Neural cell (in vitro differentiated cells): ENCODE measurements around the gene LRRC55. TPM values are rescaled to one million over a fixed set of nuclear protein-coding genes. Genes with fewer than 3 reads are reported as not detected.

Experiments
- H2AFZ ChIP-seq: fragments of 200-600, 300-800 bp; sonication (generic), shearing (Covaris generic); 2 replicates; pipeline ENCODE4 v1.6.0; 2014; ENCODE audit warnings: low read depth, mild to moderate bottlenecking, antibody characterized with exemption, low read length, moderate library complexity
- H3F3A ChIP-seq: fragments of 200-600 bp; shearing (Covaris generic); 2 replicates; pipeline ENCODE4 v1.6.1; 2016; ENCODE audit warnings: mild to moderate bottlenecking, moderate library complexity, mixed read lengths, antibody characterized with exemption, low read length; ENCODE audit not compliant: insufficient read depth, poor library complexity, severe bottlenecking
- H3K27ac ChIP-seq: fragments of 200-600, 300-800 bp; sonication (generic), shearing (Covaris generic); 2 replicates; pipeline ENCODE4 v1.5.1; 2014; ENCODE audit warnings: mild to moderate bottlenecking, low read length, moderate library complexity
- H3K27me3 ChIP-seq: fragments of 300-800, 200-600 bp; sonication (generic), shearing (Covaris generic); 2 replicates; pipeline ENCODE4 v1.6.0; 2014; ENCODE audit warnings: mild to moderate bottlenecking, low read depth, low read length, moderate library complexity; ENCODE audit not compliant: insufficient read depth
- H3K36me3 ChIP-seq: fragments of 300-800, 200-600 bp; sonication (generic), shearing (Covaris generic); 2 replicates; pipeline ENCODE4 v1.5.1; 2014; ENCODE audit warnings: mild to moderate bottlenecking, antibody characterized with exemption, low read length, moderate library complexity; ENCODE audit not compliant: insufficient read depth
- H3K4me2 ChIP-seq: fragments of 300-800, 200-600 bp; sonication (generic), shearing (Covaris generic); 2 replicates; pipeline ENCODE4 v1.6.0; 2014; ENCODE audit warnings: mild to moderate bottlenecking, low read length
- H3K4me3 ChIP-seq: fragments of 300-800, 200-600 bp; sonication (generic), shearing (Covaris generic); 2 replicates; pipeline ENCODE4 v1.5.1; 2014; ENCODE audit warnings: mild to moderate bottlenecking, low read length, moderate library complexity
- H3K79me2 ChIP-seq: fragments of 200-600 bp; shearing (Covaris generic); replicated peaks from 2 replicates; pipeline ENCODE4 v1.6.0; 2014; ENCODE audit warnings: mild to moderate bottlenecking, low read length, moderate library complexity; ENCODE audit not compliant: insufficient read depth
- H3K9ac ChIP-seq: fragments of 300-800, 200-600 bp; sonication (generic), shearing (Covaris generic); 2 replicates; pipeline ENCODE4 v1.6.1; 2016; ENCODE audit warnings: mild to moderate bottlenecking, low read length, mixed read lengths
- H3K9me2 ChIP-seq: fragments of 200-600 bp; shearing (Covaris generic); 2 replicates; pipeline ENCODE4 v1.6.1; 2016; ENCODE audit warnings: mild to moderate bottlenecking, low read length, mixed read lengths; ENCODE audit not compliant: insufficient read depth
- H3K9me3 ChIP-seq: fragments of 200-600, 300-800 bp; sonication (generic), shearing (Covaris generic); 2 replicates; pipeline ENCODE4 v1.6.1; 2016; ENCODE audit warnings: mild to moderate bottlenecking, mixed run types, low read length, moderate library complexity, mixed read lengths
- H4K20me1 ChIP-seq: fragments of 200-600 bp; shearing (Covaris generic); 2 replicates; pipeline ENCODE4 v1.6.1; 2016; ENCODE audit warnings: mild to moderate bottlenecking, mixed run types; ENCODE audit not compliant: insufficient read depth
- EP300 ChIP-seq: fragments of 450-650 bp; conservative IDR thresholded peaks from 2 replicates; pipeline ENCODE4 v1.6.1; 2014; ENCODE audit warnings: antibody characterized with exemption, mild to moderate bottlenecking, moderate library complexity; ENCODE audit not compliant: poor library complexity, severe bottlenecking
- EZH2 ChIP-seq: fragments of 200-600, 300-800 bp; shearing (Covaris generic), sonication (generic); IDR thresholded peaks from 2 replicates; pipeline ENCODE4 v1.6.1; 2014; ENCODE audit warnings: antibody characterized with exemption, low read length, borderline replicate concordance, mild to moderate bottlenecking; ENCODE audit not compliant: insufficient read depth, poor library complexity, severe bottlenecking
- MXI1 ChIP-seq: fragments of 450-650 bp; conservative IDR thresholded peaks from 2 replicates; pipeline ENCODE4 v1.6.1; 2014; ENCODE audit warnings: antibody characterized with exemption, mild to moderate bottlenecking; ENCODE audit not compliant: poor library complexity, severe bottlenecking
- POLR2AphosphoS5 ChIP-seq: IDR thresholded peaks from 2 replicates; pipeline ENCODE4 v1.6.1; 2012
- RAD21 ChIP-seq: fragments of 450-650 bp; conservative IDR thresholded peaks from 2 replicates; pipeline ENCODE4 v1.6.1; 2014; ENCODE audit warnings: antibody characterized with exemption, mild to moderate bottlenecking, moderate library complexity
- SMC3 ChIP-seq: fragments of 450-650 bp; conservative IDR thresholded peaks from 2 replicates; pipeline ENCODE4 v1.6.1; 2014; ENCODE audit warnings: antibody characterized with exemption, mild to moderate bottlenecking, moderate library complexity; ENCODE audit not compliant: poor library complexity
- TAF1 ChIP-seq: IDR thresholded peaks from 2 replicates; pipeline ENCODE4 v1.6.1; 2012; ENCODE audit warnings: low read depth
- polyA plus RNA-seq: library from polyadenylated mRNA; depleted of rRNA; stranded (reverse); fragments of >200 nt; gene quantifications from 2 replicates; pipeline ENCODE4 v1.2.3, GENCODE V29; 2014
- TF ChIP-seq, protein P1 (sequence below): IDR thresholded peaks from 2 replicates; pipeline ENCODE4 v1.6.1; 2012; ENCODE audit warnings: borderline replicate concordance
- TF ChIP-seq, protein P2 (sequence below): fragments of 450-650 bp; IDR thresholded peaks from 2 replicates; pipeline ENCODE4 v1.5.1; 2014; ENCODE audit warnings: antibody characterized with exemption, mild to moderate bottlenecking, moderate library complexity; ENCODE audit not compliant: poor library complexity, severe bottlenecking

Gene LRRC55
- polyA plus RNA-seq, 1 donor from 2014 or later: 2.8 TPM

DNA sequence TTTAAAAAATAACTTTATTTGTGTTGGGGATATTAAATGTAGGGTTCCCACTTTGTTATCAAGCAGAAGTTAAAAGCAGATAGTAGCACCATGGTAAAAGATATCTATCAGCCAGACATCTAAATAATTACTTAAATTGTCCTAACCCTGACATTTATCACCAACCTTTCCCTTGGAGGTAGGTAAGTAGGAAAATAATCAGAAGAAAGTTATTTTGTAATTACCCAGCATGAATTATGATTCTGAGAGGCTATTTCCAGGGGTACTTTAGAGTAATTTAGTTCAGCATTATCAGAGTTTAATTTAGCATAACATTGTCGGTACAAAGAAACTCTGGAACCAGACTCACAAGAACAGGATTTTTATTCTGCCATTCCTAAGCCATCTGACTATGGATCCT, 23.2 kb upstream of the LRRC55 start:
- no peak for TF ChIP-seq SMC3
- TF ChIP-seq EZH2: no peak
- no peak for TF ChIP-seq RAD21
- TF ChIP-seq, protein P1, sequence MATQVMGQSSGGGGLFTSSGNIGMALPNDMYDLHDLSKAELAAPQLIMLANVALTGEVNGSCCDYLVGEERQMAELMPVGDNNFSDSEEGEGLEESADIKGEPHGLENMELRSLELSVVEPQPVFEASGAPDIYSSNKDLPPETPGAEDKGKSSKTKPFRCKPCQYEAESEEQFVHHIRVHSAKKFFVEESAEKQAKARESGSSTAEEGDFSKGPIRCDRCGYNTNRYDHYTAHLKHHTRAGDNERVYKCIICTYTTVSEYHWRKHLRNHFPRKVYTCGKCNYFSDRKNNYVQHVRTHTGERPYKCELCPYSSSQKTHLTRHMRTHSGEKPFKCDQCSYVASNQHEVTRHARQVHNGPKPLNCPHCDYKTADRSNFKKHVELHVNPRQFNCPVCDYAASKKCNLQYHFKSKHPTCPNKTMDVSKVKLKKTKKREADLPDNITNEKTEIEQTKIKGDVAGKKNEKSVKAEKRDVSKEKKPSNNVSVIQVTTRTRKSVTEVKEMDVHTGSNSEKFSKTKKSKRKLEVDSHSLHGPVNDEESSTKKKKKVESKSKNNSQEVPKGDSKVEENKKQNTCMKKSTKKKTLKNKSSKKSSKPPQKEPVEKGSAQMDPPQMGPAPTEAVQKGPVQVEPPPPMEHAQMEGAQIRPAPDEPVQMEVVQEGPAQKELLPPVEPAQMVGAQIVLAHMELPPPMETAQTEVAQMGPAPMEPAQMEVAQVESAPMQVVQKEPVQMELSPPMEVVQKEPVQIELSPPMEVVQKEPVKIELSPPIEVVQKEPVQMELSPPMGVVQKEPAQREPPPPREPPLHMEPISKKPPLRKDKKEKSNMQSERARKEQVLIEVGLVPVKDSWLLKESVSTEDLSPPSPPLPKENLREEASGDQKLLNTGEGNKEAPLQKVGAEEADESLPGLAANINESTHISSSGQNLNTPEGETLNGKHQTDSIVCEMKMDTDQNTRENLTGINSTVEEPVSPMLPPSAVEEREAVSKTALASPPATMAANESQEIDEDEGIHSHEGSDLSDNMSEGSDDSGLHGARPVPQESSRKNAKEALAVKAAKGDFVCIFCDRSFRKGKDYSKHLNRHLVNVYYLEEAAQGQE: no peak
- TF ChIP-seq, protein P2, sequence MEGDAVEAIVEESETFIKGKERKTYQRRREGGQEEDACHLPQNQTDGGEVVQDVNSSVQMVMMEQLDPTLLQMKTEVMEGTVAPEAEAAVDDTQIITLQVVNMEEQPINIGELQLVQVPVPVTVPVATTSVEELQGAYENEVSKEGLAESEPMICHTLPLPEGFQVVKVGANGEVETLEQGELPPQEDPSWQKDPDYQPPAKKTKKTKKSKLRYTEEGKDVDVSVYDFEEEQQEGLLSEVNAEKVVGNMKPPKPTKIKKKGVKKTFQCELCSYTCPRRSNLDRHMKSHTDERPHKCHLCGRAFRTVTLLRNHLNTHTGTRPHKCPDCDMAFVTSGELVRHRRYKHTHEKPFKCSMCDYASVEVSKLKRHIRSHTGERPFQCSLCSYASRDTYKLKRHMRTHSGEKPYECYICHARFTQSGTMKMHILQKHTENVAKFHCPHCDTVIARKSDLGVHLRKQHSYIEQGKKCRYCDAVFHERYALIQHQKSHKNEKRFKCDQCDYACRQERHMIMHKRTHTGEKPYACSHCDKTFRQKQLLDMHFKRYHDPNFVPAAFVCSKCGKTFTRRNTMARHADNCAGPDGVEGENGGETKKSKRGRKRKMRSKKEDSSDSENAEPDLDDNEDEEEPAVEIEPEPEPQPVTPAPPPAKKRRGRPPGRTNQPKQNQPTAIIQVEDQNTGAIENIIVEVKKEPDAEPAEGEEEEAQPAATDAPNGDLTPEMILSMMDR: no peak
- TF ChIP-seq TAF1: no peak
- no peak for TF ChIP-seq EP300
- no peak for TF ChIP-seq MXI1
- TF ChIP-seq POLR2AphosphoS5: no peak
- no peaks in the 10 kb centered on the region for H3K9me3 ChIP-seq
- no peaks in the 10 kb centered on the region for H4K20me1 ChIP-seq
- H3K79me2 ChIP-seq: no peaks in the 10 kb centered on the region
- no peak overlapping the region for H2AFZ ChIP-seq
- no peaks in the 10 kb centered on the region for H3K36me3 ChIP-seq
- no peak overlapping the region for H3K9ac ChIP-seq
- no peaks in the 10 kb centered on the region for H3K9me2 ChIP-seq
- no peak overlapping the region for H3K4me3 ChIP-seq
- H3K4me2 ChIP-seq: no peak overlapping the region
- H3K27ac ChIP-seq: no peak overlapping the region
- no peaks in the 10 kb centered on the region for H3F3A ChIP-seq
- no peaks in the 10 kb centered on the region for H3K27me3 ChIP-seq

DNA sequence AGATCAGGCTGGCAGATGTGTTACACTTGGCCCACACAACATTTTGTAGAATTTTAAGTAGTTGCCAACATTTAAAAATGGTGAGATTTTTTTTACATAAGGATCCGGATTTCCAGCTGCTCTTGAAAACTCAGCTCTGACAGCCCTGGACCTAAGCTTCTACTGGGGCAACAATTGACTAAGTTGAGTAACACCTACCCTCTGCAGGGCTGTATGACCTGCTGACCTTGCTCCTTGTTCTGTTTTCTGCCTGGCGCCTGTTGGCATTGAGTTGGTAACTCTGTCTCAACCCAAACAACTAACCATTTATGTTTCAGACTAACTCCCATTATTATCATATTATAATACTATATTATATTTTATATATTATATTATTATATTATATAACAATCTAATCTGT, 21.1 kb upstream of the LRRC55 start:
- H3K27me3 ChIP-seq: no peaks in the 10 kb centered on the region
- TF ChIP-seq TAF1 (no peak), EZH2 (no peak), EP300 (no peak), MXI1 (no peak), POLR2AphosphoS5 (no peak), SMC3 (no peak), RAD21 (no peak)
- TF ChIP-seq, protein P1: no peak
- TF ChIP-seq, protein P2: no peak
- no peak overlapping the region for H2AFZ ChIP-seq

More for the DNA sequence above, 21.1 kb upstream of the LRRC55 start:
- H3K9me3 ChIP-seq: no peaks in the 10 kb centered on the region
- no peaks in the 10 kb centered on the region for H3K79me2 ChIP-seq
- H3K9ac ChIP-seq: no peak overlapping the region
- no peak overlapping the region for H3K27ac ChIP-seq
- H3K36me3 ChIP-seq: no peaks in the 10 kb centered on the region
- no peak overlapping the region for H3K4me2 ChIP-seq
- no peaks in the 10 kb centered on the region for H3K9me2 ChIP-seq
- no peak overlapping the region for H3K4me3 ChIP-seq
- H4K20me1 ChIP-seq: no peaks in the 10 kb centered on the region
- H3F3A ChIP-seq: no peaks in the 10 kb centered on the region
